A172 (cell line): Measurements from ENCODE around the gene CEP350. TPM values are rescaled to one million over a fixed set of nuclear protein-coding genes. Genes with fewer than 3 reads are reported as not detected.
A peak's percentile ranks its signal among the peaks of the same experiment; 100 is the strongest.
"Not testable (repeated sequence)": the region's sequence is repeated elsewhere in the genome, so short reads cannot be mapped to it uniquely, and the experiment has no call there.

Experiments used
- DNase-seq: peaks from one replicate; pipeline ENCODE4 v3.0.0-alpha.2; 2015; ENCODE audit warnings: low spot score
- total RNA-seq: library from RNA; depleted of rRNA; stranded (reverse); fragments of >200 nt; shearing (Covaris generic); gene quantifications from 2 replicates; pipeline ENCODE4 v1.2.3, GENCODE V29; 2014

Gene CEP350
- total RNA-seq, 1 experiment from 2014 or later = 30.3 TPM

DNA sequence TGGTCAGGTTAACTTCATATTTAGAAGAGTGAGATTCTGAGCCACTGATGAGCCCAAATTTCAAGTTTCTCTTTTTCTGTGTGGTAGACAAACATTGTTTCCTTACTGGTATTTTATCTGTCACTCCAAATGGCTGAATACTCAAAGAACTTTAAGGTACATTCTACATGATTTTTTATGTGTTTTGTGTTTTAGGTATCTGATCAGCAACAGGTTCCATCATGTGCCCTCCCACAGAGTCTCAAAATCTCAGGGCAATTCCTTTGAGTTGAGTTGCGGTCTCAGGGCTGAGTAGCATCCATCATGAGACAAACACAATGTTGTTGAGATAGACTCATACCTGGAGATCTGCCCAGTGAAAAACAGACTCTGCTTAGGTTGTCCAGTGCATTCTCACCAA is 14.7 kb upstream of the CEP350 start:
- DNase-seq = no peak

DNA sequence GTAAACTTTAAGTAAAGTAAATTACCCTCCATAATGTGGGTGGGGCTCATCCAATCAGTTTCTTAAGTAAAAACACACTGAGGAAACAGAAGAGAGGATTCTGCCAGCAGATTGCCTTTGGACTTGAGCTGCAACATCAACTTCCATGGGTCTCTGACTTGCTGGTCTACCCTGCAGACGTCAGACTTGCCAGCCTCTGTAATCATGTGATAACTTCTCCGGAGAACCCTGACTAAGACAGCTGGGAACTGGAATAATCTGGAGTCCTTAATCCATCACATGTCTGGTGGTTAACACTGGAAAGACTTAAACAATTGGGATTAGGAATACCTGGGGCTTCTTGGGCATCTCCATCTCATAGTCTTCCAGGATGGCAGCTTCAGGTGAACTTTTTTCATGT is 13.2 kb upstream of the CEP350 start:
- no peak for DNase-seq

- DNase-seq = no peak
Observed at GRCh38 chr1:179950651-179951050, 4.0 kb upstream of the CEP350 start.

DNA sequence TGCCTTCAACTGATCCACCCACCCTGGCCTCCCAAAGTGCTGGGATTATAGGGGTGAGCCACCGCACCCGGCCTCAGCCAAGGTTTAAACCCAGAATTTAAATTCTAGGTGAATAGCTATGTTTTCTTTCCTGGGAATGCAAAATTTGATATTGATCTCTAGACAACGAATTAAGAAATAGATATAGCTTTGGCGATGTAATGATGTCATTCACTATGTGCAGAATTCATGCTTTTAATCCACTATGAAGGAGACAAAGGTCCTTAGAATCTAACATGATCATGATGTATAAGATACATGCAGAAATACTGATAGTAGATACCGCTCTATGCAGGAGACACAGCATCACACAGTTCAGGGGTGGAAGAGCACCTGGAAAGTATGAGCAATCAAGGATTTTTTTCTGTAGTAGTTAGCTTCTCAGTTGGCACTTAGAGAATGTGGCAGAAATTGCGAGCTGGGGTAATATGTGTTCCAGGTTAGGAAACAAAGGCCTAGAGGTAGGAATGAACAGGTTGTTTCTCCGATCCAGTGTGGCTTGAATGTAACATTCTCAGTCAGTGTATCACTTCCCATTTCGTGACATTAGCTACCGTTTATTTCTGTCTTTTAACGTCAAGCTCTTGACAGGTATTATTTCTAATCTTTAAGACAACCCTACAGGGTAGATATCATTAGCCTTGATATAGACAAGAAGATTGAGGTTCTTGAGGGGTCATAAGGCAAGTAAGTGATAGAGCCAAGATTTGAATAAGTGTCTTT is 3.0 kb upstream of the CEP350 start:
- DNase-seq = no peak

GRCh38 chr1:179952186-179952585 is 2.4 kb upstream of the CEP350 start:
- DNase-seq = no peak

DNA sequence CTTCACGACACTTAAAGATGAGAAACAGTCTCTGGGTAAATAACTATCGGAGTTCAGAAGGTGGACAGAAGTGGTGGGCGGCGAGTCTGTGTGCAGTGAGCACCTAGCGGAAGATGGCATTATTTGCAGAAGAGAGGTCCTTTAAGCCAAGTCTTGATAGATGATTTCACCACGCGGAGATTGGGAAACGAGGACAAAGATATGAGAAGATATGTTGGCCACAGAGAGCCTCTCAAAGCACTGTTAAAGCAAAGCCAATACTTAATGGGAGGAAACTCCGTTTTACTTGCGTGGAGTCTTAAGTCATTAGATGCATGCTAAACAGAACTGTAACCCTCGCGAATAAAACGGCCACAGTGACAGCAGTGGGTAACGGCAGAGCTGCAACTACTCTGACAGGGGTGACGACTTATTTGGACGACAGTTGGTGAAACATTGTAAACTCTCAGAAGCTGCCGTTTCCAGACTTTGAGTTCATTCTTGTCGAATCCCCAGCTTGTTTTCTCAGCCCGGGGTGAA is 577 bp upstream of the CEP350 start:
- no peak for DNase-seq

GRCh38 chr1:179955287-179955680 is 674 bp downstream of the CEP350 start:
- peak; percentile 23 for DNase-seq

DNA sequence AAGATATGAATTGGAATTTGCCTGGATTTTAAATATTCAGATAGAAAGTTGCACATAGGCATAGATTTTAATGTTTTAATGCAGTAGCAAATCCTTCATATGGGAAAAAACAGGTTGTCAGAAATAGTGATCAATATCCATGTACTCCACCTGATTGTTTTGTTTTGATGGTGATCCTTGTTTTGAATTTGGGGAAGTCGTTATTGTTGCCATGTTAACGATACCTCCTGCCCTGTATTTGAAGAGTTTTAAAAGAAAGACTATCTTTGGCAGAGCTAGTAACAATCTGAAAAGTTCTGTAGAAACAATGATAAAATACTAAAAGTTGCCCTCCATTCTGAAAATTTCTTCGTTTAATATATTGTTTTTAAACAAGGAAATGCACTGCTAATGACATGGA is 1.1 kb downstream of the CEP350 start:
- no peak for DNase-seq

- DNase-seq = no peak
Observed at GRCh38 chr1:179958359-179958758, 3.7 kb downstream of the CEP350 start.

- DNase-seq = not testable (repeated sequence)
Observed at GRCh38 chr1:179962168-179962567, 7.6 kb downstream of the CEP350 start.

DNA sequence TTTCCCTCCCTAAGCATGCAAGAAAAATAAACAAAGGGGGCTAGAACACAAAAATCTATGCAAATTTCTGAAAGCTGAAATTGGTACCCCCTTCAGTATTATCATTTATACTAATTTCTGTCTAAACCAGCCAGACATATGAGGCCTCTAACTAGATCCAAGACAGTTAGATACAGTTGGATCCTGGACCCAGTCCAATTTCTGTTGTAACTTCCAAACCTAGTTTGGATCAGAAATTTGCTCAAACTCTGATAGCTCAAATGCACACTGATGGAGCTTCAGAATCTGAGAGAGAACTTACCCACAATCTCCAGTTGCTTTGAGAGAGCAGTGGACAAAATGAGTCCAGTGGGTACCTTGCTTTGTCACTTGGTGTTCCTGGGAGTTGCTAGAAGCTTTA is 11.9 kb downstream of the CEP350 start:
- no peak for DNase-seq

DNA sequence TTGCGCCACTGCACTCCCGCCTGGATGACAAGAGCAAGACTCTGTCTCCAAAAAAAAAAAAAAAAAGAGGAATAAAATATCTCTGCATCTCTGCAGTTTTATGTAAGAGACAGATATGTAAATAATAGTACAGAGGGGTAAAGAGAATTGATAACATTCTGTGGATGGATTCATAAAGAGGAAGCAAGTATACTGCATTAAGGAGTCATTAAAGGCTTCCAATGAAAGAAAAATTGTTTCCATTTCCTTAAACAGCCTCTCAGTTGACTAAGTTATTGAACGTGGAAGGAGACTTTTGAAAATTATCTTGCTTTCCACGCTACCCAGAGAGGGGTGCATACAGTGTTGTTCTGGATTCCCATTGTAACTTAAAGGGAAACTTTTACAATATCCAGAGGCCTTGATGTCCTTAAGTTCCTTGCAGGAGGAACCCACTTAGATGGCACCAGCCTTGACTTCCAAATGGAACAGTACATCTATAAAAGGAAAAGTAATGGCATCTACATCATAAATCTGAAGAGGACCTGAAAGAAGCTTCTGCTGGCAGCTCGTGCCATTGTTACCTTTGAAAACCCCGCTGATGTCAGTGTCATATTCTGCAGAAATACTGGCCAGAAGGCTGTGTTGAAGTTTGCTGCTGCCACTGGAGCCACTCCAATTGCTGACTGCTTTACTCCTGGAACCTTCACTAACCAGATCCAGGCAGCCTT is 13.8 kb downstream of the CEP350 start:
- DNase-seq = no peak

GRCh38 chr1:179968994-179969919 is 14.6 kb downstream of the CEP350 start:
- no peak for DNase-seq

GRCh38 chr1:179969962-179970361 is 15.4 kb downstream of the CEP350 start:
- DNase-seq = no peak

- no peak for DNase-seq
Observed at GRCh38 chr1:179971563-179972496, 17.2 kb downstream of the CEP350 start.

GRCh38 chr1:179973198-179974110 is 18.8 kb downstream of the CEP350 start:
- no peak for DNase-seq

- DNase-seq = no peak
Observed at GRCh38 chr1:179976970-179977651, 22.5 kb downstream of the CEP350 start.

GRCh38 chr1:179978199-179979079 is 23.8 kb downstream of the CEP350 start:
- DNase-seq = no peak
